K562 (cell line): ENCODE data around the gene KISS1R. TPM values are rescaled to one million over a fixed set of nuclear protein-coding genes. Genes with fewer than 3 reads are reported as not detected.

ENCODE experiments used
- ATAC-seq: fragments of 200-7000 bp; cut with Tn5 transposase; 3 replicates; pipeline ENCODE4 v1.9.1; 2020; ENCODE audit warnings: moderate library complexity
- BruUV-seq: library from RNA; stranded (reverse); fragments of 400-500 nt; replicated peaks from 2 replicates; lab custom pipeline; 2021; lab: Mats Ljungman, UMichigan
- CTCF ChIA-PET: fragments of 300-600 bp; formaldehyde crosslinking; extraction: SDS; loops from one replicate; lab custom pipeline; 2021; ENCODE audit warnings: low intra/inter-chr PET ratio; lab: Yijun Ruan, JAX
- POLR2A ChIA-PET: fragments of 300-600, 350-650 bp; sonication (Branson Sonifier 250); formaldehyde crosslinking; extraction: SDS; loops from one replicate; lab custom pipeline; 2021; ENCODE audit warnings: antibody characterized with exemption, inconsistent platforms; lab: Yijun Ruan, JAX
- DNase-seq, 4 experiments: peaks; one replicate each; pipeline versions ENCODE4 v3.0.0 to v3.0.0-alpha.2; 2011 to 2018; ENCODE audit warnings: low spot score in 3 of 4, mixed read lengths in 3 of 4; ENCODE audit errors: extremely low read depth in 1 of 4
- FAIRE-seq: peaks from 2 replicates; lab custom pipeline; 2011; peaks lifted over from hg19 to GRCh38; lab: Jason Lieb, UNC
- H2AFZ ChIP-seq: 2 replicates; pipeline ENCODE4 v1.6.0; 2011; ENCODE audit warnings: low read depth, low read length, control low read depth, inconsistent platforms
- H3K27ac ChIP-seq: fragments of 200-600 bp; 3 replicates; pipeline ENCODE4 v1.8.0; 2011; ENCODE audit warnings: low read depth, mild to moderate bottlenecking, control low read depth, inconsistent platforms, low read length, moderate library complexity, mixed read lengths; ENCODE audit errors: extremely low read depth
- H3K27me3 ChIP-seq, 2 experiments: fragments of 300-600 bp in 1 of 2; 2 replicates in 1 of 2; 3 replicates in 1 of 2; pipeline versions ENCODE4 v1.6.0 to v1.8.0; 2011; ENCODE audit warnings: inconsistent platforms in 2 of 2, low read length in 2 of 2, mild to moderate bottlenecking in 1 of 2, mixed read lengths in 1 of 2, moderate library complexity in 1 of 2; ENCODE audit not compliant: control insufficient read depth in 2 of 2, insufficient read depth in 2 of 2
- H3K36me3 ChIP-seq: fragments of 300-600 bp; 3 replicates; pipeline ENCODE4 v1.8.0; 2011; ENCODE audit warnings: mild to moderate bottlenecking, low read length, inconsistent platforms; ENCODE audit not compliant: control insufficient read depth, insufficient read depth
- H3K4me1 ChIP-seq, 2 experiments: fragments of 200-600 bp in 1 of 2; replicated peaks in 1 of 2; 2 replicates in 1 of 2; 3 replicates in 1 of 2; pipeline versions ENCODE4 v1.5.1 to v1.8.0; 2011; ENCODE audit warnings: inconsistent platforms in 2 of 2, low read length in 2 of 2, mild to moderate bottlenecking in 1 of 2, mixed read lengths in 1 of 2, moderate library complexity in 1 of 2; ENCODE audit not compliant: control insufficient read depth in 2 of 2, insufficient read depth in 2 of 2
- H3K4me2 ChIP-seq: 2 replicates; pipeline ENCODE4 v1.6.1; 2011; ENCODE audit warnings: low read length, control low read depth, inconsistent platforms, mixed read lengths; ENCODE audit not compliant: insufficient read depth
- H3K4me3 ChIP-seq: fragments of 200-600 bp; sonication (generic), shearing (Covaris generic); 2 replicates; pipeline ENCODE4 v1.5.1; 2016; ENCODE audit warnings: control low read depth, inconsistent platforms
- H3K79me2 ChIP-seq: fragments of 200-600 bp; 3 replicates; pipeline ENCODE4 v1.8.0; 2011; ENCODE audit warnings: low read length, inconsistent platforms; ENCODE audit not compliant: control insufficient read depth, insufficient read depth
- H3K9ac ChIP-seq, 2 experiments: 2 replicates each; pipeline versions ENCODE4 v1.6.0 to v1.6.1; 2011; ENCODE audit warnings: low read depth in 2 of 2, low read length in 2 of 2, control low read depth in 1 of 2, inconsistent platforms in 1 of 2, mild to moderate bottlenecking in 1 of 2, mixed read lengths in 1 of 2; ENCODE audit not compliant: insufficient read depth in 1 of 2
- H3K9me1 ChIP-seq: one replicate; pipeline ENCODE4 v1.6.0; 2011; ENCODE audit warnings: inconsistent platforms, mild to moderate bottlenecking, low read length, moderate library complexity; ENCODE audit not compliant: control insufficient read depth, insufficient read depth
- H3K9me3 ChIP-seq: replicated peaks from 2 replicates; pipeline ENCODE4 v1.5.1; 2011; ENCODE audit warnings: low read depth, low read length, inconsistent platforms; ENCODE audit not compliant: control insufficient read depth, insufficient read depth
- H4K20me1 ChIP-seq: replicated peaks from 2 replicates; pipeline ENCODE4 v1.6.1; 2011; ENCODE audit warnings: low read length, inconsistent platforms, mixed read lengths; ENCODE audit not compliant: control insufficient read depth, insufficient read depth
- HDAC3 ChIP-seq: fragments of 450-650 bp; IDR thresholded peaks from 2 replicates; pipeline ENCODE4 v1.6.1; 2018; ENCODE audit warnings: borderline replicate concordance, mild to moderate bottlenecking, moderate library complexity; ENCODE audit not compliant: partially characterized antibody
- HINFP ChIP-seq: fragments of 450-650 bp; conservative IDR thresholded peaks from 2 replicates; pipeline ENCODE4 v1.6.1; 2016; ENCODE audit warnings: missing genetic modification characterization, low read depth, mild to moderate bottlenecking, control low read depth, missing compliant biosample characterization
- MYBL2 ChIP-seq, 2 experiments: fragments of 450-650 bp in 1 of 2; sonication (generic) in 1 of 2; formaldehyde crosslinking in 1 of 2; IDR thresholded peaks; 2 replicates each; pipeline versions ENCODE4 v1.6.1 to v1.8.1; 2017 to 2022; ENCODE audit warnings: borderline replicate concordance in 1 of 2, inconsistent platforms in 1 of 2, low read depth in 1 of 2, mild to moderate bottlenecking in 1 of 2, missing genetic modification reagents in 1 of 2, moderate library complexity in 1 of 2
- POLR2G ChIP-seq: fragments of 200-400 bp; formaldehyde crosslinking; IDR thresholded peaks from 2 replicates; pipeline ENCODE4 v1.6.1; 2017; ENCODE audit warnings: low read depth, mild to moderate bottlenecking, antibody characterized with exemption, low read length, moderate library complexity
- WGBS: fragments of 100-300 bp; shearing (Covaris generic); methylation state at CpG from one replicate; pipeline ENCODE4 v1.1.6; 2016; ENCODE audit warnings: low coverage, mixed read lengths; ENCODE audit not compliant: insufficient coverage; ENCODE audit errors: missing lambda C conversion rate; 5-methylcytosine and 5-hydroxymethylcytosine counted together
- in situ Hi-C: fragments of 300-500 bp; cut with MboI; formaldehyde crosslinking; loops from 4 replicates; pipeline ENCODE4 v1.15.0; 2018; ENCODE audit warnings: inconsistent platforms, mixed read lengths
- intact Hi-C: fragments of 100-400 bp; cut with micrococcal nuclease; formaldehyde crosslinking; loops from 2 replicates; pipeline ENCODE4 v1.14.2; 2022
- polyA plus RNA-seq, 8 experiments: library from polyadenylated mRNA; depleted of rRNA in 4 of 8; stranded (reverse) in 5 of 8; unstranded in 3 of 8; fragments of >200 nt; fragmentation: Nextera tagmentation in 2 of 8; fragmentation: Illumina TruSeq in 1 of 8; extraction: Ambion mirVana in 2 of 8; extraction: Trizol in 1 of 8; gene quantifications; 2 replicates each; pipeline versions ENCODE4 v1.2.1 to v1.2.3, GENCODE V29; 2011 to 2014; ENCODE audit warnings: inconsistent platforms in 1 of 8, missing spikeins in 1 of 8
- total RNA-seq, 7 experiments: library from RNA; depleted of rRNA in 6 of 7; stranded (reverse); fragments of >200 nt in 6 of 7; fragmentation: Illumina TruSeq in 2 of 7; extraction: Trizol in 2 of 7; gene quantifications; 2 replicates each; pipeline versions ENCODE4 v1.2.1 to v1.2.3, GENCODE V29; 2011 to 2021; ENCODE audit warnings: low replicate concordance in 1 of 7

The KISS1R gene
- total and polyA plus RNA-seq, 9 of the 15 experiments (the other 6 are each of a cell fraction or from before 2014, with no cell fraction given), result 0.37 to 39.4 (median 2.0) TPM

DNA sequence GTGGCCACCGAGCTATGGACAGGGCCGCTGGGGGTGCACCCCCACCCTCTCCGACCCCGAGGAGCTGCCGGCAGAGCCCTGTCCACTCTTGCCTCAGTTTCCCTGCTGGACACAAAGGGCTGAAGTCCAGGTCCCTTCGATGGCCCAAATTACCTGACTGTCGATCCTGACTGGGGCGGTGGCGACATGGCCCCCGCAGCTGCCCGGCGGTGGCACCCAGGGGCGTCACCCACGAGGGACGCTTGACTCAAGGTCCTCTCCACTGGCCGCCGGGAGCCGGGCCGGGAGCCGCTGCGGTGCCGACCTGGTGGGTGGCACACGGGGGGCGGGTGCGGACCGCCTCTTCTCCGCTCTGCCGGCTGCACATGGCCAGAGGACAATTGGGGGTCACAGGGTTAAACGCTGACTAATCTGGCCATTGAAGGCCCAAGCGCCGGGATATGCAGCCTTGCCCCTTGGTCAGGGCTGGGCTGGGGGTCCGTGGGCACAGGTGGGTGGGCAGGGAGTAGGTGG, 25.1 kb downstream of the KISS1R start:
- in situ Hi-C loops, result no loop called here
- no TSS peak for BruUV-seq
- Histone ChIP-seq H2AFZ (no peak overlapping the region), H3K27me3 (no peaks in the 10 kb centered on the region), H3K79me2 (peaks cover 84% of the 10 kb centered on the region), H4K20me1 (peaks cover 25% of the 10 kb centered on the region), H3K9me1 (peaks cover 10% of the 10 kb centered on the region), H3K9me3 (no peaks in the 10 kb centered on the region), H3K4me1 (peaks cover 13 to 72% of the 10 kb centered on the region in 2 experiments), H3K4me3 (no peak overlapping the region), H3K27ac (no peak overlapping the region), H3K36me3 (peaks cover 67% of the 10 kb centered on the region; the same call in 2 of the 3 replicates), H3K4me2 (no peak overlapping the region), H3K9ac (no peak overlapping the region)
- ChIA-PET CTCF (no interaction called here), POLR2A (interaction anchor here (0.6 to 1.6 kb wide), 3 partner anchors 10 to 199 kb away, joined by 3 to 4 read pairs (median 4); no protein-coding TSS in a partner anchor)
- DNase-seq (no peak), ATAC-seq (no peak), FAIRE-seq (no peak)
- WGBS, result 93% methylated on average over 18 of the region's 32 CpGs
- TF ChIP-seq HDAC3 (no peak), MYBL2 (IDR thresholded peaks at IDR 0.05; ENCODE audit: low read depth) (no peak), MYBL2 (CRISPR knock-in tag; IDR thresholded peaks at IDR 0.05; ENCODE audit: borderline replicate concordance) (no peak), POLR2G (peak; percentile 40; the same call in 1 of the 2 replicates), HINFP (tag) (no peak)
- intact Hi-C loops, result no loop called here
